GM10248 (cell line): ENCODE results near the gene VAV2.

ENCODE experiments used
- CTCF ChIA-PET: fragments of 300-600 bp; sonication (Branson Sonifier 250); formaldehyde crosslinking; extraction: SDS; loops from one replicate; lab custom pipeline; 2021; ENCODE audit warnings: antibody characterized with exemption; lab: Yijun Ruan, JAX
- POLR2A ChIA-PET: fragments of 350-650 bp; sonication (Branson Sonifier 250); formaldehyde crosslinking; extraction: SDS; loops from one replicate; lab custom pipeline; 2020; ENCODE audit warnings: antibody characterized with exemption; lab: Yijun Ruan, JAX
- DNase-seq: peaks from one replicate; pipeline ENCODE4 v3.0.0; 2012; ENCODE audit errors: extremely low spot score
- CTCF ChIP-seq: IDR thresholded peaks from 2 replicates; pipeline ENCODE4 v1.5.1; 2012; ENCODE audit warnings: mild to moderate bottlenecking, low read depth; ENCODE audit errors: extremely low read depth, missing control alignments, control extremely low read depth

Gene VAV2

GRCh38 chr9:134037641-134038040 lies 45.5 kb upstream of the VAV2 start:
- no peak for TF ChIP-seq CTCF
- DNase-seq: no peak
- POLR2A ChIA-PET: no interaction called here
- CTCF ChIA-PET: no interaction called here

DNA sequence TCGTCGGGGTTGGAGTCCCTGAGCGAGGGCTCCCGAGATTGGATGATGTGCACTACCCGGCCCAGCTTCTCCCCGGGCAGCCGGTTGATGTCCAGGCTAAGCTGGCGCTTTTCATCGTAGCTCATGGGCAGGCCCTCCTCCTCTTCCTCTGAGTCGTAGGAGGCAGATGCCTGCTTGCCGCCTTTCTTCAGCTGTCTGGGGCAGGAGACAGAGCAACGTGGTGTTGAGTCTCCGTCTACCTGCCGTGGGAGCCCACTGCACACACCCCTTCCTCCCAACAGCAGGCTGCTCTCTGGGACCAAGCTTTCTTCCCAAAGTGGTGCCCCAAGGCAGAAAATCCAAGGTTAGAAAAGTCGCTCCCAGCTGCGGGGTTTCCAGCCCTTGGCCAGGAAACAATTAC lies 44.0 kb upstream of the VAV2 start:
- no peak for DNase-seq
- ChIA-PET CTCF (interaction anchor here (1.2 kb wide), 1 partner anchor 9 kb away, joined by 3 read pairs; no protein-coding TSS in a partner anchor), POLR2A (no interaction called here)
- TF ChIP-seq CTCF: no peak

DNA sequence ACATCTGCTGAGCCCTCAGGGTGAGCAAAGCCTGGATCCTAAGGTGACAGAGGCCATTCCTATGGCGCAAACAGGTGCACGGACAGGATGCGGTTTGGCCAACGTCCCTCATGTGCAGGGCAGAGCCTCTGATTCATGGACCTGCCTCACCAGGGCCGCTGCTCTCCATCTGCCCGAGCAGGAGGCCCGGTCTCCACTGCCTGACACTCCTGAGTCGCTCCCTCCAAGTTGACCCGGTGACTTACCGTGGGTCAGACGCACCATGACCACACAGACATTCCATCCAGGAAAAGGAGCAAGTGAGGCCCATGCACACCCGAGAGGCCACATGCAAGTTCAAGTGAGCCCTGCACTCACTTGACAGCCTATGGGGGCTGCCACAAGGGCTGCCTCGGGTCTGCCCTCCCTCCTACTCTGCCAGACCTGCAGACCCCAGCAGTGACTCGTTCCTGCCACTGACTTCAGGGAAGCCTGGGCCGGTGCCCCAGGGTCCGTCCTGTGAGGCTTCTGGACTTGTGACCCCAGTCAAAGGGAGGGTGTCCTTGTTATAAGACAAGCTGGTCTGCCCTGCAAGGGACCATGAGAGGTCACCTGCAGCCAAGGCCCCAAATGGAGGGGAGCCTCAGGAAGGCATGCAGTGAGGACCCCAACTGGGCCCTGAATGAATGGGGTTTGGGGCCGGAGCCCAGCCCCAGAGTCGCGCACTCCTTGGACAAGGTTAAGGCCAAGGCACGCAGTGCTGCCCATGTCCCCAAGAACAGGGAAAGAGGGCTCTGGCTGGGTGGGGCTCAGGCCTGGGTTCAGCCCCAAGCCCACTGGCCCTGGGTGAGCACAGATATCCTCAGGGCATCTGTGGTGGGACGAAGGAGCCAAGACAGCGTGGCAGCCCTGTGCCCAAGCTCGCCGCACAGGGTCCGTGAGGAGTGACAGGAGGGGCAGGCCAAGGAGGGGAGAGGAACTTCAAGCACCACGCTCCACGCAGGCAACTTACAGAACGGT lies 43.2 kb upstream of the VAV2 start:
- ChIA-PET CTCF (interaction anchor here (0.9 to 1.2 kb wide), 2 partner anchors 8 to 19 kb away, joined by 3 read pairs; no protein-coding TSS in a partner anchor), POLR2A (no interaction called here)
- no peak for TF ChIP-seq CTCF
- no peak for DNase-seq

GRCh38 chr9:134034215-134035040 lies 42.3 kb upstream of the VAV2 start:
- no peak for TF ChIP-seq CTCF
- ChIA-PET POLR2A (no interaction called here), CTCF (interaction anchor here (0.9 to 2.6 kb wide), 3 partner anchors 9 to 20 kb away, joined by 3 to 9 read pairs (median 4); no protein-coding TSS in a partner anchor)
- no peak for DNase-seq

- ChIA-PET CTCF (interaction anchor here (0.9 to 2.6 kb wide), 4 partner anchors 10 to 21 kb away, joined by 3 to 9 read pairs (median 4); no protein-coding TSS in a partner anchor), POLR2A (no interaction called here)
- TF ChIP-seq CTCF: no peak
- no peak for DNase-seq
Observed at GRCh38 chr9:134033516-134034214, 41.5 kb upstream of the VAV2 start.
